Right kidney (tissue), 1 donor: ENCODE results near the gene SPSB1.

Experiments
- DNase-seq: peaks from one replicate; pipeline ENCODE4 v3.0.0-alpha.2; 2016

The SPSB1 gene

GRCh38 chr1:9319208-9319788 is 26.6 kb downstream of the SPSB1 start:
- DNase-seq = no peak

DNA sequence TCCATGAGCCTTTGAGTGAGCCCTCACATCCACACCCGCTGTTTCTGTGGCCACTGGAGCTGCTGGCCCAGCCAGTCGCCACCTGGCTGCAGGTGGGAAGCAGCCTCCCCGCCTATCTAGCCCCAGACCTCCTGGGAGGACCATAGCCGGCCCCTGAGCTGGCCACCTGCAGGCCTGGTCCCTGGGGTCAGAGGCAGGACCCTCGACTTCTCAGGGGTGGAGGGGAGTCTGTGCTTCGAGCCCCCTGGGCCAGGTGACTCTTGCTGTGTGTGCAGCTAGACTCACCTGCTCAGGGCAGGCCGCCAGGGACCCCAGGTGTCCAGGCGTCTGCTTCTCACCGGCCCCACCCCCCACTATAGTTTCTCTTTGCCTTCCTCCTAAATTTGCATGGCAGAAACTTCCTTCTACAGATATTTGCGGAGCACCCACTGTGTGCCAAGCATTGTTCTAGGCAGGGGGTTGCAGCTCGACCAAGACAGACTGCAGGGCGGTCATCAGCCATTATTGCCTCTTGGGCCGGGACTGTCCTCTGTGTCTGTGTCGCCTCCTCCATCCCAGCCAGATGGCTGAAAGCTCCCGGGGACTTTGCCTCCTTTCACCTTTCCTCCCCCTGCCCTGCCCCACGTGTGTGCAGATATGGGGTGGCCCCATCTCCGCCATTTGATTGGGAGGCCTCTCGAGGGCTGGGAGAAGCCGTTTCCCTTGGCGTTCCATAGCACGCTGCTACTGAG is 27.3 kb downstream of the SPSB1 start:
- DNase-seq = no peak

GRCh38 chr1:9320520-9321479 is 28.1 kb downstream of the SPSB1 start:
- DNase-seq = no peak

GRCh38 chr1:9321480-9321849 is 28.8 kb downstream of the SPSB1 start:
- DNase-seq = no peak

GRCh38 chr1:9321986-9322660 is 29.4 kb downstream of the SPSB1 start:
- DNase-seq = no peak

- no peak for DNase-seq
Observed at GRCh38 chr1:9322661-9323244, 30.1 kb downstream of the SPSB1 start.

- no peak for DNase-seq
Observed at GRCh38 chr1:9324246-9325096, 31.8 kb downstream of the SPSB1 start.

DNA sequence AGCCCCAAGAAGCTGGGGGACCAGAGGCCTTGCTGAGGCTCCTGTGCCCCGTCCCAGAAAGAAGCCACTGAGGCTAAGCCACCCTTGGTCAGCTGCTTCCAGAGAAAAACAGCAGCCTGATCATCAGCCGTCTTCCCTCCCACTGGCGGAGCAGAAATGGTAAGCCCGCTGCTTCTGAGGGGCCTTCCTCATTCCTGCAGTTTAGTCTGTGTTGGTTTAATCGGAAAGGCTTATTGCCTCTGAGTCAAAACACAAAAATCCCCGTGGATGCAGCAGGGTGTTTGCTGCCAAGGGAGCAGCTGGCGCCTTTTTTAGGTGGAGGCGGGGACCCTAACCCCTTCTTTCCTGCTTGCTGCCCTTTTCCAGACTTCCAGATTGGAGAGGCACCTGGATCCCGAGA is 33.9 kb downstream of the SPSB1 start:
- DNase-seq = no peak

DNA sequence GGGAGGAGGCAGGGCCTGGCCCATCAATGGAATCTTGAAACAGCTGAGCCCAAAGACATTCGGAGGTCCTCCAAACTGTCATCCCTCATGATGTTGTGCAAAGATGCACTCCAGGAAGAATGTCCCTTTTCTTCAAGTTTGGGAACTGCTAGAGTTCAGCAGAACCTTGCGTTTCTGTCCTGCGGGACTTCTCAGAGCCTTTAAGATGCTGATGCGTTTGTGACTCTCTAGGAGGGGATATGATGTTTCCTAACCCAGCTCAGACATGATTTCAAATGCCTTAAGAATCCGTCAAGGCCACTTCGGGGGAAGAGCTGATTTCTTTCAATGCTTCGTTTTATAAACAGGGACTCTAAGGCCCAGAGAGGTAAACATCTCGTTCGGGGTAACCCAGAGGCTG is 35.5 kb downstream of the SPSB1 start:
- DNase-seq = no peak

- no peak for DNase-seq
Observed at GRCh38 chr1:9328715-9329114, 36.0 kb downstream of the SPSB1 start.

GRCh38 chr1:9331016-9331415 is 38.3 kb downstream of the SPSB1 start:
- no peak for DNase-seq

- no peak for DNase-seq
Observed at GRCh38 chr1:9331558-9332346, 39.1 kb downstream of the SPSB1 start.

DNA sequence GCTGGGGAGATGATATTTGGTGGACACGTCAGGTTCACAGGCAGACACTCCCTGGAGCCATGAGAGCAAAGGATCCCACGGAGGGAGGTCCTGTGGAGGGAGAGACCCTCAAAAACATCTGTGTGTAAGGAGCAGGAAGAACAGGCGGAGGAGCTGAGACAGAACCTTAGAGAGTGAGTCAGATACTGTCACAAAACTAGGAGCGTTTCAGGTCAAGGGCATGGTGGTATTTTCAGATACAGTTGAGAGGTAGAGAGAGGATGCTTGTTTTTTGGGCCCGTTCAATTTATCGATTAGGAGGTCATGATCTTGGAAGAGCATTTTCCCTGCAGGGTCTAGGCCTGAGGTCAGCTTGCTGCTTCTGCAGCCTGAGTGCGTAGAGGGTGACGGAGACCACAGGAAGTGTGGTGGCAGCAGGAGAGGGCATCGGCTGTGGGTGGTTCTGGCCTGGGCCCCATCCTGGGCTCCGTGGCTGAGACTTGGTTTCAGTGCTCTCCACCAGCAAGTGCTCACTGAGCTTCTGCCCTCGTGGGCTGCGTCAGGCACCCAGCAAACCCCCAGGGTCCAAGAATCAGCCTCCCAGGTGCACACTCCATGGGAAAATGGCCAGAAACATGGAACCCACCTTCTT is 39.9 kb downstream of the SPSB1 start:
- no peak for DNase-seq

- no peak for DNase-seq
Observed at GRCh38 chr1:9338397-9339246, 45.9 kb downstream of the SPSB1 start.

- peak; percentile 41 for DNase-seq
Observed at GRCh38 chr1:9340172-9340854, 47.6 kb downstream of the SPSB1 start.

GRCh38 chr1:9340864-9341263 is 48.2 kb downstream of the SPSB1 start:
- no peak for DNase-seq

DNA sequence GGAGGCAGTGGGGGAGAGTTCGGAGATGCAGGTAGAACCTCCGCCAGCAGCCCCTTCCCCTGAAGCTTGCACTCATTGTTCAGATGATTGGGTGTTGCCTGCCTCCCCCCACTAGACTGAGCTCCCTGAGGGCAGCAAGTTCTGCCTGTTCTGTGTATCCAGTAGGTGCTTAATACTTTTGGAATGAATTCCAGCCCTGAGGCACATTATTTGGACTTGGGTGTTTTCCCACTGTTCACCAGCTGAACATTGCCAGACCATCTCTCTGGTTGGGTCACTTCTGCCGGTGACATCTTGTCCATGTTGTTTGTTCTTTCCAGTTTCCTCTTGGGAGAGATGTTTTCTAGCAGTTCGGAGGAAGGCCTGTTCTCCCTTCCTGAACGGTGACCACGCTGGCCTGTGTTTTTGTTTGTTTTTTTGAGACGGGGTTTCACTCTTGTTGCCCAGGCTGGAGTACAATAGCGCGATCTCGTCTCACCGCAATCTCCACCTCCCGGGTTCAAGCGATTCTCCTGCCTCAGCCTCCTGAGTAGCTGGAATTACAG is 48.7 kb downstream of the SPSB1 start:
- no peak for DNase-seq

GRCh38 chr1:9343269-9343668 is 50.6 kb downstream of the SPSB1 start:
- no peak for DNase-seq
